Neural progenitor cell (in vitro differentiated cells): ENCODE results near the gene CAPN2.

Experiments
- EZH2 ChIP-seq: fragments of 200-600 bp; sonication (generic); IDR thresholded peaks from 2 replicates; pipeline ENCODE4 v1.6.1; 2017; ENCODE audit warnings: antibody characterized with exemption, mild to moderate bottlenecking, moderate library complexity
- EZH2phosphoT487 ChIP-seq: fragments of 200-600 bp; sonication (generic); IDR thresholded peaks from 2 replicates; pipeline ENCODE4 v1.6.1; 2017; ENCODE audit warnings: antibody characterized with exemption
- TF ChIP-seq, protein P1 (sequence below): fragments of 200-600 bp; sonication (generic); IDR thresholded peaks from 2 replicates; pipeline ENCODE4 v1.5.1; 2017; ENCODE audit warnings: antibody characterized with exemption, mild to moderate bottlenecking

DNA sequence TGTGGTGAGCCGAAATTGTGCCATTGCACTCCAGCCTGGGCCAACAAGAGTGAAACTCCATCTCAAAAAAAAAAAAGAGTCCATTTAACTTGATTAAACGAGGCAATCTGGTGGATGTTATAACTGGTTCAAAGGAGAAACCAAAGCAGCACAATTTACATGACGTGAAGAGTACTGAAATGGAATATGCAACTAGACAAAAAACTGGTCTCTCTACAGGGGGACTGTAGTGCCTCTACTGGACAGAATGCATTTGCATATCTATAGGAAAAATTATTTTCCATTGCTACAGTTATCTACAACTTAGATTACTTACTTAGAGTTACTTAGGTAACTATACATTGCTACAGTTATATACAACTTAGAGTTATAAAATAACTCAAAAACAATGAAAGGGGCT lies 2.7 kb upstream of the CAPN2 start:
- TF ChIP-seq, protein P1, sequence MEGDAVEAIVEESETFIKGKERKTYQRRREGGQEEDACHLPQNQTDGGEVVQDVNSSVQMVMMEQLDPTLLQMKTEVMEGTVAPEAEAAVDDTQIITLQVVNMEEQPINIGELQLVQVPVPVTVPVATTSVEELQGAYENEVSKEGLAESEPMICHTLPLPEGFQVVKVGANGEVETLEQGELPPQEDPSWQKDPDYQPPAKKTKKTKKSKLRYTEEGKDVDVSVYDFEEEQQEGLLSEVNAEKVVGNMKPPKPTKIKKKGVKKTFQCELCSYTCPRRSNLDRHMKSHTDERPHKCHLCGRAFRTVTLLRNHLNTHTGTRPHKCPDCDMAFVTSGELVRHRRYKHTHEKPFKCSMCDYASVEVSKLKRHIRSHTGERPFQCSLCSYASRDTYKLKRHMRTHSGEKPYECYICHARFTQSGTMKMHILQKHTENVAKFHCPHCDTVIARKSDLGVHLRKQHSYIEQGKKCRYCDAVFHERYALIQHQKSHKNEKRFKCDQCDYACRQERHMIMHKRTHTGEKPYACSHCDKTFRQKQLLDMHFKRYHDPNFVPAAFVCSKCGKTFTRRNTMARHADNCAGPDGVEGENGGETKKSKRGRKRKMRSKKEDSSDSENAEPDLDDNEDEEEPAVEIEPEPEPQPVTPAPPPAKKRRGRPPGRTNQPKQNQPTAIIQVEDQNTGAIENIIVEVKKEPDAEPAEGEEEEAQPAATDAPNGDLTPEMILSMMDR, result peak; percentile 18
- no peak for TF ChIP-seq EZH2
- TF ChIP-seq EZH2phosphoT487, result no peak
